GM23338 (cell line): Measurements from ENCODE around the gene ARMC9. TPM values are rescaled to one million over a fixed set of nuclear protein-coding genes. Genes with fewer than 3 reads are reported as not detected.
A peak's percentile ranks its signal among the peaks of the same experiment; 100 is the strongest.

Experiments
- ATAC-seq: fragments of 200-7000 bp; cut with Tn5 transposase; 3 replicates; pipeline ENCODE4 v1.9.1; 2020
- DNase-seq: peaks from one replicate; pipeline ENCODE4 v3.0.0-alpha.2; 2015; ENCODE audit warnings: low spot score
- H2AFZ ChIP-seq: fragments of 200-600 bp; sonication (generic); 2 replicates; pipeline ENCODE4 v1.8.0; 2016; ENCODE audit warnings: antibody characterized with exemption, mild to moderate bottlenecking, moderate library complexity
- H3F3A ChIP-seq: fragments of 200-600 bp; sonication (generic); replicated peaks from 2 replicates; pipeline ENCODE4 v1.8.0; 2017; ENCODE audit warnings: antibody characterized with exemption, mixed run types, low read depth
- H3K27ac ChIP-seq: fragments of 200-600 bp; sonication (generic); 2 replicates; pipeline ENCODE4 v1.6.1; 2016; ENCODE audit warnings: low read depth
- H3K27me3 ChIP-seq: fragments of 200-600 bp; sonication (generic); 2 replicates; pipeline ENCODE4 v1.8.0; 2016; ENCODE audit warnings: mild to moderate bottlenecking, mixed run types, moderate library complexity; ENCODE audit not compliant: insufficient read depth
- H3K36me3 ChIP-seq: fragments of 200-600 bp; sonication (generic); 2 replicates; pipeline ENCODE4 v1.8.0; 2016; ENCODE audit warnings: mild to moderate bottlenecking; ENCODE audit not compliant: insufficient read depth
- H3K4me1 ChIP-seq: fragments of 200-600 bp; sonication (generic); 2 replicates; pipeline ENCODE4 v1.8.0; 2016; ENCODE audit warnings: mild to moderate bottlenecking, moderate library complexity; ENCODE audit not compliant: insufficient read depth
- H3K4me2 ChIP-seq: fragments of 200-600 bp; sonication (generic); 2 replicates; pipeline ENCODE4 v1.7.1; 2017; ENCODE audit warnings: mixed run types
- H3K4me3 ChIP-seq: fragments of 200-600 bp; sonication (generic); 2 replicates; pipeline ENCODE4 v1.6.1; 2016; ENCODE audit warnings: mixed run types
- H3K79me2 ChIP-seq: fragments of 200-600 bp; sonication (generic); replicated peaks from 2 replicates; pipeline ENCODE4 v1.8.0; 2017; ENCODE audit warnings: mild to moderate bottlenecking; ENCODE audit not compliant: insufficient read depth
- H3K9me2 ChIP-seq: fragments of 200-600 bp; sonication (generic); 2 replicates; pipeline ENCODE4 v1.8.0; 2017; ENCODE audit not compliant: insufficient read depth
- H4K20me1 ChIP-seq: fragments of 200-600 bp; sonication (generic); replicated peaks from 2 replicates; pipeline ENCODE4 v1.8.0; 2017; ENCODE audit warnings: mild to moderate bottlenecking; ENCODE audit not compliant: insufficient read depth
- H3K27ac Mint-ChIP-seq: 2 replicates; pipeline ENCODE4 v1.8.0; 2020; ENCODE audit warnings: inconsistent platforms, mild to moderate bottlenecking, moderate library complexity, mixed read lengths
- H3K27me3 Mint-ChIP-seq: 3 replicates; pipeline ENCODE4 v1.8.0; 2022; ENCODE audit warnings: low read depth, mild to moderate bottlenecking, moderate library complexity, mixed read lengths, inconsistent platforms; ENCODE audit not compliant: insufficient read depth, poor library complexity
- H3K36me3 Mint-ChIP-seq: 3 replicates; pipeline ENCODE4 v1.8.0; 2021; ENCODE audit warnings: low read depth, mild to moderate bottlenecking, inconsistent platforms, moderate library complexity, mixed read lengths
- H3K4me1 Mint-ChIP-seq: 3 replicates; pipeline ENCODE4 v1.8.0; 2020; ENCODE audit warnings: mild to moderate bottlenecking, inconsistent platforms, mixed read lengths
- H3K4me3 Mint-ChIP-seq: 3 replicates; pipeline ENCODE4 v1.8.0; 2021; ENCODE audit warnings: moderate library complexity, mild to moderate bottlenecking, inconsistent platforms, mixed read lengths
- H3K9me3 Mint-ChIP-seq: 3 replicates; pipeline ENCODE4 v1.8.0; 2020; ENCODE audit warnings: moderate library complexity, mild to moderate bottlenecking, inconsistent platforms, mixed read lengths
- CREB1 ChIP-seq: fragments of 250-450 bp; sonication (Bioruptor Pico); IDR thresholded peaks from 2 replicates; pipeline ENCODE4 v1.5.0; 2020; ENCODE audit warnings: low read depth, mild to moderate bottlenecking, moderate library complexity
- CTCF ChIP-seq, 2 experiments: fragments of 200-600 bp in 1 of 2; sonication (generic) in 1 of 2; conservative IDR thresholded peaks; 2 replicates each; pipeline versions ENCODE4 v1.5.1 to v1.6.1; 2016 to 2017; ENCODE audit warnings: antibody characterized with exemption in 2 of 2, low read depth in 2 of 2, mild to moderate bottlenecking in 2 of 2, moderate library complexity in 1 of 2
- ETS1 ChIP-seq: IDR thresholded peaks from 2 replicates; pipeline ENCODE4 v1.6.1; 2016; ENCODE audit warnings: antibody characterized with exemption
- EZH2phosphoT487 ChIP-seq: fragments of 200-600 bp; sonication (generic); IDR thresholded peaks from one replicate; pipeline ENCODE4 v1.8.1; 2018; ENCODE audit warnings: antibody characterized with exemption; ENCODE audit not compliant: unreplicated experiment
- JUNB ChIP-seq: IDR thresholded peaks from one replicate; pipeline ENCODE4 v1.6.1; 2016; ENCODE audit warnings: antibody characterized with exemption; ENCODE audit not compliant: unreplicated experiment
- NANOG ChIP-seq: IDR thresholded peaks from 2 replicates; pipeline ENCODE4 v1.6.1; 2016; ENCODE audit warnings: antibody characterized with exemption, borderline replicate concordance
- POLR2AphosphoS5 ChIP-seq: IDR thresholded peaks from 2 replicates; pipeline ENCODE4 v1.6.1; 2016; ENCODE audit warnings: antibody characterized with exemption, low read depth
- REST ChIP-seq: IDR thresholded peaks from one replicate; pipeline ENCODE4 v1.6.1; 2018; ENCODE audit warnings: antibody characterized with exemption; ENCODE audit not compliant: unreplicated experiment
- STAT1 ChIP-seq: IDR thresholded peaks from one replicate; pipeline ENCODE4 v1.6.1; 2016; ENCODE audit warnings: antibody characterized with exemption; ENCODE audit not compliant: unreplicated experiment
- ZNF114 ChIP-seq: fragments of 250-450 bp; sonication (Bioruptor Pico); IDR thresholded peaks from 2 replicates; pipeline ENCODE4 v1.5.0; 2020; ENCODE audit warnings: mild to moderate bottlenecking, moderate library complexity
- ZNF331 ChIP-seq: fragments of 250-450 bp; sonication (Bioruptor Pico); IDR thresholded peaks from 2 replicates; pipeline ENCODE4 v1.5.0; 2020; ENCODE audit warnings: low read depth, mild to moderate bottlenecking, moderate library complexity
- polyA plus RNA-seq: library from polyadenylated mRNA; unstranded; fragments of >200 nt; fragmentation: Nextera tagmentation; extraction: Ambion mirVana; gene quantifications from 2 replicates; pipeline ENCODE4 v1.2.1, GENCODE V29; 2016
- total RNA-seq: library from RNA; depleted of rRNA; stranded (reverse); fragments of >200 nt; shearing (Covaris generic); gene quantifications from 2 replicates; pipeline ENCODE4 v1.2.3, GENCODE V29; 2014

The ARMC9 gene
- total and polyA plus RNA-seq, 2 experiments from 2014 or later, result 29.2 to 56.0 TPM

- peaks cover 11% of the 10 kb centered on the region for H3K27me3 Mint-ChIP-seq
Measured at GRCh38 chr2:231227310-231228162, 29.1 kb downstream of the ARMC9 start.

GRCh38 chr2:231228223-231228622, 29.8 kb downstream of the ARMC9 start:
- Histone ChIP-seq H3K4me3 (no peak overlapping the region), H4K20me1 (no peaks in the 10 kb centered on the region), H3K27ac (peak overlapping the region; percentile 51), H3K4me2 (peak overlapping the region; percentile 49), H3K9me2 (no peaks in the 10 kb centered on the region), H3K79me2 (no peaks in the 10 kb centered on the region), H3K27me3 (no peaks in the 10 kb centered on the region), H3K36me3 (no peaks in the 10 kb centered on the region), H3K4me1 (peaks cover 11% of the 10 kb centered on the region), H2AFZ (no peak overlapping the region), H3F3A (peaks cover 4% of the 10 kb centered on the region; the same call in 1 of the 2 replicates)
- ATAC-seq (peak; percentile 59), DNase-seq (no peak)
- Mint-ChIP-seq H3K9me3 (no peaks in the 10 kb centered on the region), H3K4me1 (peaks cover 16% of the 10 kb centered on the region), H3K36me3 (peaks cover 3% of the 10 kb centered on the region; the same call in 1 of the 3 replicates), H3K27ac (peak overlapping the region; percentile 91), H3K4me3 (no peak overlapping the region), H3K27me3 (peaks cover 11% of the 10 kb centered on the region)
- TF ChIP-seq CTCF (conservative IDR thresholded peaks at IDR 0.05; ENCODE audit: low read depth in 2 of 2) (no peak), ZNF331 (no peak), NANOG (no peak), JUNB (no peak), ETS1 (no peak), STAT1 (no peak), EZH2phosphoT487 (no peak), REST (no peak), CREB1 (CRISPR knock-in tag) (no peak), POLR2AphosphoS5 (no peak), ZNF114 (CRISPR knock-in tag) (no peak)

More at GRCh38 chr2:231227310-231228162, 29.1 kb downstream of the ARMC9 start:
- no peak overlapping the region for H3K4me3 Mint-ChIP-seq
- H2AFZ ChIP-seq, result no peak overlapping the region
- H3K4me1 Mint-ChIP-seq, result peaks cover 16% of the 10 kb centered on the region
- H3K79me2 ChIP-seq, result no peaks in the 10 kb centered on the region
- peaks cover 11% of the 10 kb centered on the region for H3K4me1 ChIP-seq
- no peak overlapping the region for H3K4me3 ChIP-seq
- DNase-seq, result peak; percentile 92
- H3K36me3 ChIP-seq, result no peaks in the 10 kb centered on the region
- H3F3A ChIP-seq, result peaks cover 4% of the 10 kb centered on the region; the same call in 1 of the 2 replicates
- H3K27ac ChIP-seq, result peak overlapping the region; percentile 51; the same call in 1 of the 2 replicates
- no peaks in the 10 kb centered on the region for H4K20me1 ChIP-seq
- no peak overlapping the region for H3K4me2 ChIP-seq
- no peak for TF ChIP-seq EZH2phosphoT487
- TF ChIP-seq CTCF (conservative IDR thresholded peaks at IDR 0.05; ENCODE audit: low read depth in 2 of 2), result peak; percentile 90 to 96
- ATAC-seq, result peak; percentile 97
- H3K27ac Mint-ChIP-seq, result peak overlapping the region; percentile 91
- H3K9me2 ChIP-seq, result no peaks in the 10 kb centered on the region
- H3K36me3 Mint-ChIP-seq, result peaks cover 3% of the 10 kb centered on the region; the same call in 1 of the 3 replicates
- H3K9me3 Mint-ChIP-seq, result no peaks in the 10 kb centered on the region
- no peaks in the 10 kb centered on the region for H3K27me3 ChIP-seq
